ENCODE results near the gene MIPOL1. TPM values are rescaled to one million over a fixed set of nuclear protein-coding genes. Genes with fewer than 3 reads are reported as not detected.

Gene MIPOL1
- total and polyA plus RNA-seq, 5 donors from 2014 or later, result not detected

DNA sequence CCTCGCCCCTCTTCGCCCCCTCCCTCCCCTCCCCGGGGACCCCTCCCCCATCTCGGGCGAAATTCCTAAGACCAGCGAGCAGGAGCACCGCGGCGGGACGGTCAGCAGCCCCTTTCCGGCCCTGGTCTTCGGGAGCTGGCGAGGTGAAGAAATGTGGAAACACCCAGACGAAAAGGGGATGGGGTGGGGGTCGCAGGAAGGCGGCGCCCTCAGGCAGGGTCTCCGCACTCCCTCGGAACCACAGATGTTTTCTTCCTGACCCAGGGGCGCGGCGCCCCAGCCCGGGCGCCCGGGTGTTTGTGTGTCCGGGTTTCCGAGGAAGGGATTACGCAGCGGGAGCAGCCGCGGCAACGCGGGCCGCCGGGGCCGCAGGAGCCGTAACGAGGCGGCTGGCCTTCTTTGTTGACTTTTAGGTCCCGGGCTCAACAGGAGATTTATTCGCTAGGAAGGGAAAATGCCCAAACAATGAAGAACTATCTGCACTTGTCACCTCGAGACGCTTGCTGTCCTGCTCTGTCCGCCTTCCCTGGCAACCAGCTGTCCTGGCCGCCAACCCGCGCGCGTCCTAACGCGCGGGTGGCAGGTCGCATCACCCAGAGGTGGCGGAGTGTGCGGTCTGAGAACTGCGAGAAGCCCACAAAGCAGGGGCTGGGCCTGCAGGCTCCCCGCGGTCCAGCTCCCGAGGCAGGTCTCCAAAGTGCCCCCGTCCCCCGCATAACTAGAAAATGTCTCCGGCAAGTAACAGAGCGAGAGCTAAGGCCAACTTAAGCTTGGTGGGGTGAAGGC, 390.3 kb downstream of the MIPOL1 start:
- ATAC-seq (ENCODE audit: low read depth in 2 of 2), result no peak
- no peak overlapping the region for H3K27ac Mint-ChIP-seq

DNA sequence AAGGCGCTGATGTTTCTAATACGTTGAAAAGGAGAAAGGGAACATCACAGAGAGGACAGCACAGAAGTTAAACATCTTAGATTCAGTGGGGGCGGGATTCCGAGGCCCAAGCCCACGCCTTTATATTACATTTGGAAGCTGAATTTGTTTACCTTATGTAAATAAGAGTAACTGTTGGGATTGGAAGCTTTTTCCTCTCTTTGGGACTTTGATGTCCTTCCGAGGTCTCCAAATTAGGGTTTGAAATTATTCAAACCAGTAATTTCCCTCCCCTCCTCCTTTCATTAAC, 390.9 kb downstream of the MIPOL1 start:
- Mint-ChIP-seq H3K36me3 (no peaks in the 10 kb centered on the region), H3K9me3 (peaks cover 0 to 15% (median 6%) of the 10 kb centered on the region in 7 donors), H3K27ac (no peak overlapping the region), H3K27me3 (peaks cover 80% of the 10 kb centered on the region), H3K4me1 (peaks cover 0 to 2% (median under 1%) of the 10 kb centered on the region in 4 donors), H3K4me3 (no peak overlapping the region)
- Histone ChIP-seq H3K27ac (ENCODE audit: insufficient read depth, low read length, poor library complexity, severe bottlenecking) (no peak overlapping the region), H3K27me3 (ENCODE audit: control insufficient read depth, insufficient read depth, low read length) (peaks cover 47% of the 10 kb centered on the region), H3K4me1 (ENCODE audit: control insufficient read depth, insufficient read depth, low read length, poor library complexity, severe bottlenecking) (no peaks in the 10 kb centered on the region), H3K9me3 (ENCODE audit: control insufficient read depth in 2 of 2, low read length in 2 of 2) (peaks cover 0 to 4% of the 10 kb centered on the region in 2 experiments), H3K4me3 (ENCODE audit: low read depth, low read length) (no peak overlapping the region), H3K36me3 (ENCODE audit: control insufficient read depth, insufficient read depth, low read length) (no peaks in the 10 kb centered on the region)
- ATAC-seq (ENCODE audit: low read depth in 2 of 2), result no peak
- DNase-seq, result no peak

More for the DNA sequence above, 390.3 kb downstream of the MIPOL1 start:
- Histone ChIP-seq H3K9me3 (ENCODE audit: control insufficient read depth in 2 of 2, low read length in 2 of 2) (peaks cover 0 to 4% of the 10 kb centered on the region in 2 experiments), H3K27me3 (ENCODE audit: control insufficient read depth, insufficient read depth, low read length) (peaks cover 42% of the 10 kb centered on the region), H3K36me3 (ENCODE audit: control insufficient read depth, insufficient read depth, low read length) (no peaks in the 10 kb centered on the region), H3K4me1 (ENCODE audit: control insufficient read depth, insufficient read depth, low read length, poor library complexity, severe bottlenecking) (no peaks in the 10 kb centered on the region), H3K4me3 (ENCODE audit: low read depth, low read length) (no peak overlapping the region), H3K27ac (ENCODE audit: insufficient read depth, low read length, poor library complexity, severe bottlenecking) (no peak overlapping the region)
- Mint-ChIP-seq H3K4me1 (peaks cover 0 to 2% (median 0%) of the 10 kb centered on the region in 4 donors), H3K27me3 (peaks cover 74% of the 10 kb centered on the region), H3K36me3 (no peaks in the 10 kb centered on the region), H3K4me3 (no peak overlapping the region), H3K9me3 (peaks cover 0 to 15% (median 6%) of the 10 kb centered on the region in 7 donors)
- DNase-seq, result no peak

DNA sequence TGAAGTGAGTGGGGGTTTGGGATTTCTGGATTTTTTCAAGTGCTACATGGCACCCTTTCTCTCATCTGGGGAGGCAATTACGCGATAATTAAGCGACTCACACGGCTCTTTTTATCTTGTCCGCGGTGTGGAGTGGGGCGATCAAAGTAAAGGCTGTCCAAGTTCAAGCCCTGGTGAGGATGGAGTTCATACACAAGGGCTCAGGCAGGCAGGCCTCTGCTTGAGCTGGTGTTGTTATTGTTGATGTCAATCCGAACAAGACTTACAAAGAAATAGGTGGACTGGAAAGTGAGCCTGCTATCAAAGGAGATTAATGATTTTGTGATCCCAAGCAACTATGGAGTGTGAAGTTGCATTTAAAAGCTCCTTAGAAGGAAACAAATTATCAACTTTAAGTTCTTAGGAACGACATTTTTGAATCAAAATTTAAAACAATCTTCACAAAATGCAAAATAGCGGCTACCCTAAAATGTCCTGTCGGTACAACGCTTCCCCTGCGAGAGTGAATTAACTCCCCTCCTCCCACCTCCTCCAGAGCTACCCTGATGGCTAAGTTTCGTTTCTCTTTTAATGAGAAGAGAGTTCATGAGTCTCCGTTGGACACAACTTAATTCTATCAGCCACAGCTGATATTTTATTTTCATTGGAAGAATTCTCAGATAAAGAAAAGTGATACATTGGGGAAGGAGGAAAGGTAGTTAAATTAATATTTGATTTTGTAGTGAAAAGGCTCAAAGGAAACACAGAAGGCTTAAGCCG, 391.4 kb downstream of the MIPOL1 start:
- no peaks in the 10 kb centered on the region for H3K36me3 ChIP-seq (ENCODE audit: control insufficient read depth, insufficient read depth, low read length)
- peaks cover 1% of the 10 kb centered on the region for H3K4me1 ChIP-seq (ENCODE audit: control insufficient read depth, insufficient read depth, low read length, poor library complexity, severe bottlenecking)
- peaks cover 0 to 4% of the 10 kb centered on the region in 2 experiments for H3K9me3 ChIP-seq (ENCODE audit: control insufficient read depth in 2 of 2, low read length in 2 of 2)
- peaks cover 48% of the 10 kb centered on the region for H3K27me3 ChIP-seq (ENCODE audit: control insufficient read depth, insufficient read depth, low read length)
- no peak for ATAC-seq (ENCODE audit: low read depth in 2 of 2)
- Mint-ChIP-seq H3K27ac (no peak overlapping the region), H3K27me3 (peaks cover 85% of the 10 kb centered on the region), H3K36me3 (no peaks in the 10 kb centered on the region), H3K9me3 (peaks cover 0 to 18% (median 6%) of the 10 kb centered on the region in 7 donors), H3K4me3 (no peak overlapping the region), H3K4me1 (peaks cover 0 to 7% (median 4%) of the 10 kb centered on the region in 4 donors)
- H3K4me3 ChIP-seq (ENCODE audit: low read depth, low read length), result no peak overlapping the region
- no peak for DNase-seq
- no peak overlapping the region for H3K27ac ChIP-seq (ENCODE audit: insufficient read depth, low read length, poor library complexity, severe bottlenecking)

DNA sequence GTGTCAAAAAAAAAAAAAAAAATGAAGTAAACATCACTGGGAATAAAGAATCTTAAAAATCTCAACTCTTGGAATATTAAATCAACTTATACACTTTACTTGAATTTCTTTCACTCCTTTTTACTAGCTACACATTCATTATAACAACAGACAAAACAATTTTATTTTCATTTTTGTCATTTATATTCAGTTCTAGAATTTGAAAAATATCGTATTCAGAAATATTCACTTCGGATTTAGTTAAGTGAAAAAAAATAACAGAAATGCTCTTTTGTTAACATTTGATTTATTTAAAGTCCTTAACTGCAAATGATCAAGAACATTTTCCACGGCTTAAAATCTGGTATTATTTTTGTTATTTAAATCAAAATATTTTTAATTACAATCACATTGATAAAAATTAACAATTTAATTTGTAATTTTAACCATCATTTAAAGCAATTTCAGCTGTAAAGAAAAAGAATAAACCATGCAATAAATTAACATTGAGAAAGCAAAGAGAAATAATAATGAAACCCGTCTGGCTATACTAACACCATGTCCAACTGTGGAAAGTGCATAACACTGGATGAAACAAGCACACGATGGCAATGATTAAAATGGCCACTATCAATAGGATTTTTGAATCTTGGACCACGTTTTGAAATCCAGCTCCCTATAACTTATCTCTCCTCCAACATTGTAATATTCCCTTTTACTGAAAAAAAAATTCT, 392.1 kb downstream of the MIPOL1 start:
- Histone ChIP-seq H3K27ac (ENCODE audit: insufficient read depth, low read length, poor library complexity, severe bottlenecking) (no peak overlapping the region), H3K4me3 (ENCODE audit: low read depth, low read length) (no peak overlapping the region), H3K36me3 (ENCODE audit: control insufficient read depth, insufficient read depth, low read length) (no peaks in the 10 kb centered on the region), H3K9me3 (ENCODE audit: control insufficient read depth in 2 of 2, low read length in 2 of 2) (peaks cover 0 to 4% of the 10 kb centered on the region in 2 experiments), H3K4me1 (ENCODE audit: control insufficient read depth, insufficient read depth, low read length, poor library complexity, severe bottlenecking) (peaks cover 4% of the 10 kb centered on the region), H3K27me3 (ENCODE audit: control insufficient read depth, insufficient read depth, low read length) (peaks cover 47% of the 10 kb centered on the region)
- Mint-ChIP-seq H3K27ac (no peak overlapping the region), H3K4me3 (no peak overlapping the region), H3K4me1 (peaks cover 0 to 9% (median 6%) of the 10 kb centered on the region in 4 donors), H3K9me3 (peaks cover 0 to 19% (median 6%) of the 10 kb centered on the region in 7 donors), H3K36me3 (no peaks in the 10 kb centered on the region), H3K27me3 (peaks cover 82% of the 10 kb centered on the region)
- no peak for ATAC-seq (ENCODE audit: low read depth in 2 of 2)
- no peak for DNase-seq

DNA sequence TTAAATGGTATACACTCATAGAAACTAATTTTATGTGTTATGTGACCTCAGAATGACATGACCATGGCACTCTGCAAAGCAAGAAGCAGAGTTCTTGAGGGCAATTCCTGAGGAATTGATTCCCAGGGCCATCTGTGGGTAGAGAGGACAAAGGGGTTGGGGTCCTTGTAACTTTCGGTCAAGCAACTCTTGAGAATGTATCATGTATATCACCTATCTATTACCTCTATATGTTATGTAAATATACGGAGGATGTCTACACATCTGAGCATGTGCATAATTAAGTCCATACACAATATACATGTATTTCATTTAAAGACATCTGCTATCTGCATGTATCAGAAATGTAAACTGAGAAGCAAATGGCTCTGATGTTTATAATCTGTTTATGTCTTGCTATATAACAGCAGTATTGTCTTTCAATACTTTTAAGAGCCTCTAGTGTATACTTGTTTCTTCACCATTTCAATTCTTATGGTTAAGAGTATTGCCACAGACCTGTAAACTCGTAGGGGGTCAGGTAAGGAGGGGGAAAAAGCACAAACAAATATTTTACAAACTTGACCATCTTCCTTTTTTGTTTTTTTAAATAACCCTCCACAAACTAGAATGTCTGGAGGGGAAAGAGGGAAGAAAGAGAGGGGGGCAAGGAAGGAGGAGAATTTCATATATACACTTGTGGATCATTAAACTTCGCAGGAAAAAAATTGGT, 392.8 kb downstream of the MIPOL1 start:
- Mint-ChIP-seq H3K4me3 (no peak overlapping the region), H3K36me3 (no peaks in the 10 kb centered on the region), H3K9me3 (peaks cover 0 to 20% (median 6%) of the 10 kb centered on the region in 7 donors), H3K27me3 (peaks cover 78% of the 10 kb centered on the region), H3K27ac (no peak overlapping the region), H3K4me1 (peaks cover 0 to 10% (median 6%) of the 10 kb centered on the region in 4 donors)
- Histone ChIP-seq H3K4me1 (ENCODE audit: control insufficient read depth, insufficient read depth, low read length, poor library complexity, severe bottlenecking) (peaks cover 10% of the 10 kb centered on the region), H3K36me3 (ENCODE audit: control insufficient read depth, insufficient read depth, low read length) (no peaks in the 10 kb centered on the region), H3K27ac (ENCODE audit: insufficient read depth, low read length, poor library complexity, severe bottlenecking) (no peak overlapping the region), H3K4me3 (ENCODE audit: low read depth, low read length) (no peak overlapping the region), H3K9me3 (ENCODE audit: control insufficient read depth in 2 of 2, low read length in 2 of 2) (peaks cover 0 to 4% of the 10 kb centered on the region in 2 experiments), H3K27me3 (ENCODE audit: control insufficient read depth, insufficient read depth, low read length) (peaks cover 47% of the 10 kb centered on the region)
- DNase-seq, result no peak
- no peak for ATAC-seq (ENCODE audit: low read depth in 2 of 2)

DNA sequence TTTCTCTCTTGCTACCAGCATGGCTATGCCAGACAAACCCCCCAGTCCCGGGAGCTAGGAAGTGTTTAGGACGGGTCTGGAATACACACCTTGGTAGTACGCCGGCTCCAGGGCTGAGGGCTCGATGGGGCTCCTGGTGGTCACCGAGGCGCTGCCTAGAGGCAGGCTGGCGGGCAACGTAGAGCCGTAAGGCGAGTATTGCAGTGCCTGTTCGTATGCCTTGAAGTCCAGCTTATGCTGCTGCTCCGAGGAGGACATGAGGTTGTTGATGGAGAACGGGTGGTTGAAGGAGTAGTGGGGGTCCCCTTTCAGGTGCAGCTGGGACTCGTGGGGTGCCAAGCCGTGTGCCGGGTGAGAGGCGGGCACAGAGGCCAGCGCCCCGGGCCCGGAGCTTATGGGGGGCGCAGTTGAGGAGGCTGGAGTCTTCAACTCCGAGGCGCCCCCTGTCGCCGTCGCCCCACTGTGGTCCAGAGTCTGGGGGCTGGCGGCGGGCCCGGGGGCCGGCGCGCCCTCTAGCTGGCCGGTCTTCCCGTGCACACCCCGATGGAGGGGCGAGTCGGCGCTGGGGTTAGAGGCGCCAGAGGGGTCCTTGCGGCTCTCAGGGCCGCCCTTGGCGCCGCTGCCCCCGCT, 393.7 kb downstream of the MIPOL1 start:
- peaks cover 3 to 16% (median 8%) of the 10 kb centered on the region in 4 donors for H3K4me1 Mint-ChIP-seq
- ATAC-seq (ENCODE audit: low read depth in 2 of 2), result no peak
- Histone ChIP-seq H3K27ac (ENCODE audit: insufficient read depth, low read length, poor library complexity, severe bottlenecking) (no peak overlapping the region), H3K27me3 (ENCODE audit: control insufficient read depth, insufficient read depth, low read length) (peaks cover 43% of the 10 kb centered on the region), H3K4me1 (ENCODE audit: control insufficient read depth, insufficient read depth, low read length, poor library complexity, severe bottlenecking) (peaks cover 17% of the 10 kb centered on the region), H3K4me3 (ENCODE audit: low read depth, low read length) (no peak overlapping the region), H3K9me3 (ENCODE audit: control insufficient read depth in 2 of 2, low read length in 2 of 2) (peaks cover 0 to 4% of the 10 kb centered on the region in 2 experiments), H3K36me3 (ENCODE audit: control insufficient read depth, insufficient read depth, low read length) (no peaks in the 10 kb centered on the region)
- no peak overlapping the region for H3K27ac Mint-ChIP-seq
- no peak overlapping the region for H3K4me3 Mint-ChIP-seq
- no peak for DNase-seq
- peaks cover 78% of the 10 kb centered on the region for H3K27me3 Mint-ChIP-seq
- no peaks in the 10 kb centered on the region for H3K36me3 Mint-ChIP-seq
- peaks cover 0 to 23% (median 6%) of the 10 kb centered on the region in 7 donors for H3K9me3 Mint-ChIP-seq
